K562 (cell line): Measurements from ENCODE around the gene RBP3. TPM values are rescaled to one million over a fixed set of nuclear protein-coding genes. Genes with fewer than 3 reads are reported as not detected.

ENCODE experiments used
- CHAMP1 ChIP-seq: fragments of 450-650 bp; IDR thresholded peaks from 2 replicates; pipeline ENCODE4 v1.6.1; 2016; ENCODE audit warnings: mild to moderate bottlenecking
- CREB5 ChIP-seq: fragments of 250-450 bp; sonication (Bioruptor Pico); IDR thresholded peaks from 2 replicates; pipeline ENCODE4 v1.5.0; 2020; ENCODE audit warnings: mild to moderate bottlenecking
- CREBBP ChIP-seq: IDR thresholded peaks from one replicate; pipeline ENCODE4 v1.6.1; 2012; ENCODE audit warnings: low read depth, mild to moderate bottlenecking, control low read depth, inconsistent platforms, low read length
- DPF2 ChIP-seq: fragments of 450-650 bp; IDR thresholded peaks from 2 replicates; pipeline ENCODE4 v1.6.1; 2016
- EGR1 ChIP-seq: fragments of 450-650 bp; conservative IDR thresholded peaks from 2 replicates; pipeline ENCODE4 v1.6.1; 2017; ENCODE audit warnings: mild to moderate bottlenecking
- MECOM ChIP-seq: fragments of 250-450 bp; sonication (Bioruptor Pico); IDR thresholded peaks from 2 replicates; pipeline ENCODE4 v1.8.0; 2022; ENCODE audit warnings: inconsistent platforms
- NFRKB ChIP-seq: fragments of 450-650 bp; IDR thresholded peaks from 2 replicates; pipeline ENCODE4 v1.6.1; 2016; ENCODE audit warnings: low read depth
- PATZ1 ChIP-seq: fragments of 250-450 bp; sonication (Bioruptor Pico); IDR thresholded peaks from 2 replicates; pipeline ENCODE4 v1.5.0; 2020; ENCODE audit warnings: mild to moderate bottlenecking, borderline replicate concordance
- POLR2AphosphoS2 ChIP-seq: IDR thresholded peaks from 2 replicates; pipeline ENCODE4 v1.6.1; 2012; ENCODE audit warnings: low read length, improper control_type of control experiment
- PURB ChIP-seq: sonication (generic); formaldehyde crosslinking; IDR thresholded peaks from 2 replicates; pipeline ENCODE4 v1.9.0; 2021; ENCODE audit warnings: low read depth, mild to moderate bottlenecking, missing genetic modification reagents
- SETDB1 ChIP-seq: IDR thresholded peaks from one replicate; pipeline ENCODE4 v1.6.1; 2012; ENCODE audit warnings: low read length, control low read depth, inconsistent platforms
- USF1 ChIP-seq: sonication (generic); formaldehyde crosslinking; IDR thresholded peaks from 2 replicates; pipeline ENCODE4 v1.9.0; 2022; ENCODE audit warnings: mild to moderate bottlenecking, missing genetic modification reagents
- ZBTB5 ChIP-seq: fragments of 450-650 bp; IDR thresholded peaks from 2 replicates; pipeline ENCODE4 v1.6.1; 2017; ENCODE audit warnings: antibody characterized with exemption
- ZNF232 ChIP-seq: sonication (generic); formaldehyde crosslinking; IDR thresholded peaks from 2 replicates; pipeline ENCODE4 v1.8.0; 2022; ENCODE audit warnings: mild to moderate bottlenecking, missing genetic modification reagents
- polyA plus RNA-seq, 8 experiments: library from polyadenylated mRNA; depleted of rRNA in 4 of 8; stranded (reverse) in 5 of 8; unstranded in 3 of 8; fragments of >200 nt; fragmentation: Nextera tagmentation in 2 of 8; fragmentation: Illumina TruSeq in 1 of 8; extraction: Ambion mirVana in 2 of 8; extraction: Trizol in 1 of 8; gene quantifications; 2 replicates each; pipeline versions ENCODE4 v1.2.1 to v1.2.3, GENCODE V29; 2011 to 2014; ENCODE audit warnings: inconsistent platforms in 1 of 8, missing spikeins in 1 of 8
- total RNA-seq, 7 experiments: library from RNA; depleted of rRNA in 6 of 7; stranded (reverse); fragments of >200 nt in 6 of 7; fragmentation: Illumina TruSeq in 2 of 7; extraction: Trizol in 2 of 7; gene quantifications; 2 replicates each; pipeline versions ENCODE4 v1.2.1 to v1.2.3, GENCODE V29; 2011 to 2021; ENCODE audit warnings: low replicate concordance in 1 of 7
- TF ChIP-seq, protein P1 (sequence below): fragments of 450-650 bp; IDR thresholded peaks from 2 replicates; pipeline ENCODE4 v1.6.1; 2016; ENCODE audit warnings: low read depth, mild to moderate bottlenecking, moderate library complexity
- TF ChIP-seq, protein P2 (sequence below), 2 experiments: IDR thresholded peaks; 2 replicates each; pipeline ENCODE4 v1.6.1; 2012; ENCODE audit warnings: improper control_type of control experiment in 2 of 2, low read depth in 2 of 2, low read length in 2 of 2, borderline replicate concordance in 1 of 2

RBP3 gene
- total and polyA plus RNA-seq, 9 of the 15 experiments (the other 6 are each of a cell fraction or from before 2014, with no cell fraction given): not detected

- TF ChIP-seq PATZ1 (CRISPR knock-in tag) (no peak), ZNF232 (CRISPR knock-in tag) (no peak), ZBTB5 (no peak), NFRKB (peak; percentile 93), POLR2AphosphoS2 (no peak), USF1 (CRISPR knock-in tag) (no peak), CREBBP (no peak), SETDB1 (no peak), MECOM (CRISPR knock-in tag) (0 out of 2 replicates have a peak, but pooled peaks have one; percentile 4), CHAMP1 (no peak), DPF2 (peak; percentile 85; the same call in 1 of the 2 replicates), CREB5 (CRISPR knock-in tag) (no peak), EGR1 (peak; percentile 55), PURB (CRISPR knock-in tag) (no peak)
- TF ChIP-seq, protein P1, sequence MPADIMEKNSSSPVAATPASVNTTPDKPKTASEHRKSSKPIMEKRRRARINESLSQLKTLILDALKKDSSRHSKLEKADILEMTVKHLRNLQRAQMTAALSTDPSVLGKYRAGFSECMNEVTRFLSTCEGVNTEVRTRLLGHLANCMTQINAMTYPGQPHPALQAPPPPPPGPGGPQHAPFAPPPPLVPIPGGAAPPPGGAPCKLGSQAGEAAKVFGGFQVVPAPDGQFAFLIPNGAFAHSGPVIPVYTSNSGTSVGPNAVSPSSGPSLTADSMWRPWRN: no peak
- TF ChIP-seq, protein P2, sequence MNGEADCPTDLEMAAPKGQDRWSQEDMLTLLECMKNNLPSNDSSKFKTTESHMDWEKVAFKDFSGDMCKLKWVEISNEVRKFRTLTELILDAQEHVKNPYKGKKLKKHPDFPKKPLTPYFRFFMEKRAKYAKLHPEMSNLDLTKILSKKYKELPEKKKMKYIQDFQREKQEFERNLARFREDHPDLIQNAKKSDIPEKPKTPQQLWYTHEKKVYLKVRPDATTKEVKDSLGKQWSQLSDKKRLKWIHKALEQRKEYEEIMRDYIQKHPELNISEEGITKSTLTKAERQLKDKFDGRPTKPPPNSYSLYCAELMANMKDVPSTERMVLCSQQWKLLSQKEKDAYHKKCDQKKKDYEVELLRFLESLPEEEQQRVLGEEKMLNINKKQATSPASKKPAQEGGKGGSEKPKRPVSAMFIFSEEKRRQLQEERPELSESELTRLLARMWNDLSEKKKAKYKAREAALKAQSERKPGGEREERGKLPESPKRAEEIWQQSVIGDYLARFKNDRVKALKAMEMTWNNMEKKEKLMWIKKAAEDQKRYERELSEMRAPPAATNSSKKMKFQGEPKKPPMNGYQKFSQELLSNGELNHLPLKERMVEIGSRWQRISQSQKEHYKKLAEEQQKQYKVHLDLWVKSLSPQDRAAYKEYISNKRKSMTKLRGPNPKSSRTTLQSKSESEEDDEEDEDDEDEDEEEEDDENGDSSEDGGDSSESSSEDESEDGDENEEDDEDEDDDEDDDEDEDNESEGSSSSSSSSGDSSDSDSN (IDR thresholded peaks at IDR 0.05; ENCODE audit: borderline replicate concordance in 1 of 2, low read depth in 2 of 2, low read length in 2 of 2): no peak
Observed at GRCh38 chr10:47336387-47337134, 11.6 kb upstream of the RBP3 start (continued).
